ENCODE measurements around the gene PKIB.

PKIB gene

GRCh38 chr6:122669868-122670267, 59.7 kb downstream of the PKIB start:
- no peak for ATAC-seq

GRCh38 chr6:122671251-122671650, 61.0 kb downstream of the PKIB start:
- ATAC-seq = no peak

- no peak for ATAC-seq
Measured at GRCh38 chr6:122673343-122673961, 63.2 kb downstream of the PKIB start.

- ATAC-seq = no peak
Measured at GRCh38 chr6:122676146-122676545, 65.9 kb downstream of the PKIB start.

GRCh38 chr6:122676688-122677087, 66.5 kb downstream of the PKIB start:
- no peak for ATAC-seq

- no peak for ATAC-seq
Measured at GRCh38 chr6:122677406-122677805, 67.2 kb downstream of the PKIB start.

GRCh38 chr6:122678841-122679240, 68.6 kb downstream of the PKIB start:
- ATAC-seq = no peak

GRCh38 chr6:122681705-122682104, 71.5 kb downstream of the PKIB start:
- ATAC-seq = no peak

- no peak for ATAC-seq
Measured at GRCh38 chr6:122683989-122684651, 73.9 kb downstream of the PKIB start.

- no peak for ATAC-seq
Measured at GRCh38 chr6:122692175-122692598, 82.0 kb downstream of the PKIB start.

GRCh38 chr6:122692807-122693580, 82.8 kb downstream of the PKIB start:
- ATAC-seq = no peak

- ATAC-seq = no peak
Measured at GRCh38 chr6:122694075-122694474, 83.9 kb downstream of the PKIB start.

GRCh38 chr6:122694602-122695001, 84.4 kb downstream of the PKIB start:
- ATAC-seq = no peak

- ATAC-seq = no peak
Measured at GRCh38 chr6:122695188-122695587, 85.0 kb downstream of the PKIB start.

- no peak for ATAC-seq
Measured at GRCh38 chr6:122696079-122696478, 85.9 kb downstream of the PKIB start.

GRCh38 chr6:122696853-122697252, 86.6 kb downstream of the PKIB start:
- no peak for ATAC-seq

GRCh38 chr6:122697458-122697857, 87.3 kb downstream of the PKIB start:
- ATAC-seq = no peak

GRCh38 chr6:122701666-122702065, 91.5 kb downstream of the PKIB start:
- ATAC-seq = no peak

GRCh38 chr6:122702841-122703240, 92.6 kb downstream of the PKIB start:
- no peak for ATAC-seq

- ATAC-seq = no peak
Measured at GRCh38 chr6:122704066-122704465, 93.9 kb downstream of the PKIB start.

GRCh38 chr6:122709922-122710512, 99.8 kb downstream of the PKIB start:
- no peak for ATAC-seq

GRCh38 chr6:122710908-122711635, 100.9 kb downstream of the PKIB start:
- no peak for ATAC-seq

GRCh38 chr6:122712093-122712447, 101.9 kb downstream of the PKIB start:
- ATAC-seq = no peak

Measured in activated CD4-positive, CD25-positive, alpha-beta regulatory T cell treated with anti-CD3 and anti-CD28 coated beads, Interleukin-2, amount 50 U/mL, for 24 hours (primary cell).